Stimulated activated CD4-positive, alpha-beta T cell treated with anti-CD3 and anti-CD28 coated beads, Interleukin-15, amount 100 ng/mL, for 24 hours (primary cell): ENCODE data around the gene VGF.

Source experiments
- DNase-seq: peaks from one replicate; pipeline ENCODE4 v3.0.0-alpha.2; 2020

Gene VGF

GRCh38 chr7:101185258-101185839 is 20.0 kb upstream of the VGF start:
- no peak for DNase-seq

GRCh38 chr7:101180130-101180755 is 14.9 kb upstream of the VGF start, which contains the start of gene NAT16:
Gene NAT16, minus strand, starts transcription at chr7:101180293. Its CDS starts 5,486 bp downstream, at chr7:101174807.
- no peak for DNase-seq

GRCh38 chr7:101179713-101180112 is 14.3 kb upstream of the VGF start:
- no peak for DNase-seq

- no peak for DNase-seq
Observed at GRCh38 chr7:101179117-101179516, 13.7 kb upstream of the VGF start.

- no peak for DNase-seq
Observed at GRCh38 chr7:101177644-101178043, 12.3 kb upstream of the VGF start.

- DNase-seq = no peak
Observed at GRCh38 chr7:101175664-101176063, 10.3 kb upstream of the VGF start.

GRCh38 chr7:101174322-101174854 is 9.0 kb upstream of the VGF start:
- no peak for DNase-seq

GRCh38 chr7:101173752-101174244 is 8.4 kb upstream of the VGF start:
- DNase-seq = peak; percentile 73

- peak; percentile 51 for DNase-seq
Observed at GRCh38 chr7:101172854-101173751, 7.7 kb upstream of the VGF start.

- no peak for DNase-seq
Observed at GRCh38 chr7:101172005-101172853, 6.9 kb upstream of the VGF start.

- DNase-seq = no peak
Observed at GRCh38 chr7:101171442-101171837, 6.1 kb upstream of the VGF start.

GRCh38 chr7:101170617-101171441 is 5.5 kb upstream of the VGF start:
- DNase-seq = no peak

GRCh38 chr7:101169838-101170551 is 4.6 kb upstream of the VGF start:
- peak; percentile 87 for DNase-seq

GRCh38 chr7:101169110-101169837 is 3.9 kb upstream of the VGF start:
- no peak for DNase-seq

GRCh38 chr7:101168412-101169049 is 3.2 kb upstream of the VGF start:
- DNase-seq = no peak

GRCh38 chr7:101167645-101168411 is 2.5 kb upstream of the VGF start:
- DNase-seq = no peak

- no peak for DNase-seq
Observed at GRCh38 chr7:101166909-101167644, 1.7 kb upstream of the VGF start.

GRCh38 chr7:101166648-101166908 is 1.2 kb upstream of the VGF start:
- no peak for DNase-seq
